SU-DHL-6 (cell line): ENCODE measurements around the gene FZD8.
"Not testable (repeated sequence)": the region's sequence is repeated elsewhere in the genome, so short reads cannot be mapped to it uniquely, and the experiment has no call there.

ENCODE experiments used
- H2AFZ ChIP-seq: fragments of 200-600 bp; sonication (generic); 2 replicates; pipeline ENCODE4 v1.6.1; 2014; ENCODE audit warnings: low read depth, mild to moderate bottlenecking, moderate library complexity, mixed read lengths, antibody characterized with exemption, low read length; ENCODE audit not compliant: severe bottlenecking
- H3F3A ChIP-seq: fragments of 200-600 bp; shearing (Covaris generic); 2 replicates; pipeline ENCODE4 v1.6.0; 2016; ENCODE audit warnings: antibody characterized with exemption, mild to moderate bottlenecking; ENCODE audit not compliant: insufficient read depth
- H3K27ac ChIP-seq: fragments of 200-600 bp; sonication (generic); 2 replicates; pipeline ENCODE4 v1.5.1; 2016; ENCODE audit warnings: low read depth, mild to moderate bottlenecking, low read length, moderate library complexity, mixed read lengths
- H3K27me3 ChIP-seq: fragments of 200-600 bp; sonication (generic), shearing (Covaris generic); 2 replicates; pipeline ENCODE4 v1.6.0; 2014; ENCODE audit warnings: mild to moderate bottlenecking, low read length
- H3K36me3 ChIP-seq: fragments of 200-600 bp; sonication (generic); 2 replicates; pipeline ENCODE4 v1.6.1; 2014; ENCODE audit warnings: mild to moderate bottlenecking, low read length, mixed read lengths
- H3K4me2 ChIP-seq: fragments of 300-600, 200-600 bp; shearing (Covaris generic), sonication (generic); 2 replicates; pipeline ENCODE4 v1.6.0; 2014; ENCODE audit warnings: low read length, low read depth, mild to moderate bottlenecking; ENCODE audit not compliant: poor library complexity, severe bottlenecking
- H3K4me3 ChIP-seq: fragments of 200-600 bp; sonication (generic); 2 replicates; pipeline ENCODE4 v1.5.1; 2014; ENCODE audit warnings: antibody characterized with exemption, low read length, mild to moderate bottlenecking, mixed read lengths; ENCODE audit not compliant: insufficient read depth, poor library complexity, severe bottlenecking
- H3K79me2 ChIP-seq: fragments of 200-600 bp; sonication (generic); 2 replicates; pipeline ENCODE4 v1.6.1; 2014; ENCODE audit warnings: mild to moderate bottlenecking, low read length, moderate library complexity; ENCODE audit not compliant: insufficient read depth
- H3K9ac ChIP-seq: fragments of 200-600 bp; sonication (generic); 2 replicates; pipeline ENCODE4 v1.7.0; 2014; ENCODE audit warnings: mild to moderate bottlenecking, low read length
- H3K9me2 ChIP-seq: fragments of 200-600 bp; sonication (generic); replicated peaks from 2 replicates; pipeline ENCODE4 v1.6.1; 2014; ENCODE audit warnings: low read length; ENCODE audit not compliant: insufficient read depth
- H3K9me3 ChIP-seq: fragments of 200-600 bp; sonication (generic); 2 replicates; pipeline ENCODE4 v1.6.1; 2014; ENCODE audit warnings: low read length, mixed read lengths; ENCODE audit not compliant: insufficient read depth
- H4K20me1 ChIP-seq: fragments of 200-600 bp; sonication (generic); 2 replicates; pipeline ENCODE4 v1.6.1; 2014; ENCODE audit warnings: low read depth, mild to moderate bottlenecking, antibody characterized with exemption, low read length, moderate library complexity, mixed read lengths
- CTCF ChIP-seq: fragments of 200-600 bp; sonication (generic); IDR thresholded peaks from one replicate; pipeline ENCODE4 v1.5.1; 2017; ENCODE audit warnings: antibody characterized with exemption, mild to moderate bottlenecking, low read length, moderate library complexity; ENCODE audit not compliant: insufficient read depth, poor library complexity, severe bottlenecking
- EZH2phosphoT487 ChIP-seq: fragments of 200-600 bp; sonication (generic), shearing (Covaris generic); conservative IDR thresholded peaks from 2 replicates; pipeline ENCODE4 v1.6.1; 2018; ENCODE audit warnings: mild to moderate bottlenecking, antibody characterized with exemption, low read length, moderate library complexity, mixed read lengths

The FZD8 gene

GRCh38 chr10:35642035-35642792, at the start of gene FZD8:
Gene FZD8, minus strand, starts transcription at chr10:35642296. Its CDS starts 867 bp downstream, at chr10:35641429.
- no peaks in the 10 kb centered on the region for H4K20me1 ChIP-seq
- no peaks in the 10 kb centered on the region for H3K9me2 ChIP-seq
- H3K4me2 ChIP-seq, result no peak within 1 kb of the TSS
- no peaks in the 10 kb centered on the region for H3K27me3 ChIP-seq
- no peaks in the 10 kb centered on the region for H3F3A ChIP-seq
- no peaks in the 10 kb centered on the region for H3K79me2 ChIP-seq
- no peak within 1 kb of the TSS for H2AFZ ChIP-seq
- H3K27ac ChIP-seq, result no peak within 1 kb of the TSS
- H3K9me3 ChIP-seq, result no peaks in the 10 kb centered on the region
- no peak within 1 kb of the TSS for H3K4me3 ChIP-seq
- TF ChIP-seq CTCF (no peak), EZH2phosphoT487 (no peak)
- no peak within 1 kb of the TSS for H3K9ac ChIP-seq
- no peaks in the 10 kb centered on the region for H3K36me3 ChIP-seq

- TF ChIP-seq CTCF, result no peak
- TF ChIP-seq EZH2phosphoT487, result no peak
- H3K27me3 ChIP-seq, result no peaks in the 10 kb centered on the region
- no peaks in the 10 kb centered on the region for H3K9me2 ChIP-seq
- no peaks in the 10 kb centered on the region for H3K9me3 ChIP-seq
- no peaks in the 10 kb centered on the region for H3K36me3 ChIP-seq
- H4K20me1 ChIP-seq, result no peaks in the 10 kb centered on the region
- H3K4me3 ChIP-seq, result no peak overlapping the region
- H2AFZ ChIP-seq, result no peak overlapping the region
- H3K27ac ChIP-seq, result no peak overlapping the region
- no peak overlapping the region for H3K9ac ChIP-seq
- no peaks in the 10 kb centered on the region for H3K79me2 ChIP-seq
- H3F3A ChIP-seq, result no peaks in the 10 kb centered on the region
- no peak overlapping the region for H3K4me2 ChIP-seq
Observed at GRCh38 chr10:35691522-35692236, 49.6 kb upstream of the FZD8 start.

- H4K20me1 ChIP-seq, result no peaks in the 10 kb centered on the region
- no peaks in the 10 kb centered on the region for H3K36me3 ChIP-seq
- no peak overlapping the region for H3K27ac ChIP-seq
- H3F3A ChIP-seq, result no peaks in the 10 kb centered on the region
- H2AFZ ChIP-seq, result no peak overlapping the region
- no peak overlapping the region for H3K4me2 ChIP-seq
- TF ChIP-seq EZH2phosphoT487 (no peak), CTCF (no peak)
- no peak overlapping the region for H3K9ac ChIP-seq
- H3K4me3 ChIP-seq, result no peak overlapping the region
- no peaks in the 10 kb centered on the region for H3K27me3 ChIP-seq
- no peaks in the 10 kb centered on the region for H3K9me2 ChIP-seq
- H3K9me3 ChIP-seq, result no peaks in the 10 kb centered on the region
- no peaks in the 10 kb centered on the region for H3K79me2 ChIP-seq
Observed at GRCh38 chr10:35690534-35690933, 48.4 kb upstream of the FZD8 start.

GRCh38 chr10:35685858-35686257, 43.8 kb upstream of the FZD8 start:
- not testable (repeated sequence) for H4K20me1 ChIP-seq, H3K9me2 ChIP-seq, H3K4me3 ChIP-seq, H2AFZ ChIP-seq, H3K27ac ChIP-seq, H3K27me3 ChIP-seq, H3K9ac ChIP-seq, H3K79me2 ChIP-seq, H3K4me2 ChIP-seq, H3K36me3 ChIP-seq, H3K9me3 ChIP-seq, H3F3A ChIP-seq
